Peyer's patch (tissue), 4 donors: Measurements from ENCODE around the gene MARS1.

ENCODE experiments used
- POLR2A ChIP-seq, 2 donors: fragments of 450-650 bp; IDR thresholded peaks; one replicate each; pipeline ENCODE4 v1.5.1; 2017; ENCODE audit warnings: antibody characterized with exemption in 2 of 2, mild to moderate bottlenecking in 2 of 2, moderate library complexity in 2 of 2
- TF ChIP-seq, protein P1 (sequence below), 6 experiments: fragments of 450-650 bp in 4 of 6; fragments of 200-600 bp in 2 of 6; sonication (generic) in 1 of 6; IDR thresholded peaks; one replicate each; pipeline ENCODE4 v1.5.1; 2017 to 2019; ENCODE audit warnings: antibody characterized with exemption in 6 of 6, mild to moderate bottlenecking in 3 of 6, moderate library complexity in 1 of 6

DNA sequence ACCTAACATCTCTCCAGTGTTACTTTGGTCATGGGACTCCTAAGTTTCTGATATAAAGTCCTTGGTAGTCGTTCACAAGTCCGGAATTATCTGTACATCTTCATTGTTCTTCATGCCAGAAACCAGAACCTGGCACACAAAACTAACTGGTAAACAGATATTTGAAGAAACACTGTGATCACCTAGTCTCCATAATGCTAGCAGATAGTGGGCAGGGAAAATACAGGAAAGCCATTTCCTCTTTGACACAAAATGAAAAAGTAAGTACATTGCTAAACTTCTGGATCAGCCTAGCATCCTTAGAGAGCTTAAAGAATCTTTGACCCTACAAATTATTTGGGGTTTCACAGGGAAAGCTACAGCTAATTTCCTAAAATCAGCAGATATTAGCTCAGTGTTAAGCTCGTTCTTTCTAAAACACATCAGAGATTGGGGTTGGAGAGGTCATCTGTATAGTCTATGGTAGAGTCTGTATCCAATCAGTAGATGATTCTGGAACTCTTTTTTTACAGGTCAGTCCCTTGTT is 27.6 kb downstream of the MARS1 start:
- TF ChIP-seq, protein P1, sequence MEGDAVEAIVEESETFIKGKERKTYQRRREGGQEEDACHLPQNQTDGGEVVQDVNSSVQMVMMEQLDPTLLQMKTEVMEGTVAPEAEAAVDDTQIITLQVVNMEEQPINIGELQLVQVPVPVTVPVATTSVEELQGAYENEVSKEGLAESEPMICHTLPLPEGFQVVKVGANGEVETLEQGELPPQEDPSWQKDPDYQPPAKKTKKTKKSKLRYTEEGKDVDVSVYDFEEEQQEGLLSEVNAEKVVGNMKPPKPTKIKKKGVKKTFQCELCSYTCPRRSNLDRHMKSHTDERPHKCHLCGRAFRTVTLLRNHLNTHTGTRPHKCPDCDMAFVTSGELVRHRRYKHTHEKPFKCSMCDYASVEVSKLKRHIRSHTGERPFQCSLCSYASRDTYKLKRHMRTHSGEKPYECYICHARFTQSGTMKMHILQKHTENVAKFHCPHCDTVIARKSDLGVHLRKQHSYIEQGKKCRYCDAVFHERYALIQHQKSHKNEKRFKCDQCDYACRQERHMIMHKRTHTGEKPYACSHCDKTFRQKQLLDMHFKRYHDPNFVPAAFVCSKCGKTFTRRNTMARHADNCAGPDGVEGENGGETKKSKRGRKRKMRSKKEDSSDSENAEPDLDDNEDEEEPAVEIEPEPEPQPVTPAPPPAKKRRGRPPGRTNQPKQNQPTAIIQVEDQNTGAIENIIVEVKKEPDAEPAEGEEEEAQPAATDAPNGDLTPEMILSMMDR (IDR thresholded peaks at IDR 0.05) = no peak
- no peak for TF ChIP-seq POLR2A (IDR thresholded peaks at IDR 0.05)
